ENCODE results near the gene EGFL8. TPM values are rescaled to one million over a fixed set of nuclear protein-coding genes. Genes with fewer than 3 reads are reported as not detected.

Gene EGFL8
- total and polyA plus RNA-seq, 9 of the 15 experiments (the other 6 are each of a cell fraction or from before 2014, with no cell fraction given): 2.2 to 47.4 (median 14.2) TPM

- TF ChIP-seq ATF3 (IDR thresholded peaks at IDR 0.05) (peak; percentile 56; the same call in 1 of the 2 replicates), ATF3 (CRISPR knock-in tag; conservative IDR thresholded peaks at IDR 0.05) (no peak), CLOCK (CRISPR knock-in tag; IDR thresholded peaks at IDR 0.05; ENCODE audit: borderline replicate concordance) (no peak), DEAF1 (CRISPR knock-in tag; IDR thresholded peaks at IDR 0.05) (no peak), MEIS2 (IDR thresholded peaks at IDR 0.05; ENCODE audit: partially characterized antibody) (peak; percentile 59), DACH1 (IDR thresholded peaks at IDR 0.05; ENCODE audit: partially characterized antibody) (no peak), MYC (IDR thresholded peaks at IDR 0.05; ENCODE audit: low read depth, low read length) (no peak), MYC (CRISPR knock-in tag; IDR thresholded peaks at IDR 0.05; ENCODE audit: borderline replicate concordance, low read depth) (no peak), JUND (IDR thresholded peaks at IDR 0.05; ENCODE audit: borderline replicate concordance, low read depth, low read length) (0 out of 2 replicates have a peak, but pooled peaks have one; percentile 14), JUND (tag; IDR thresholded peaks at IDR 0.05; ENCODE audit: borderline replicate concordance, low read depth, low read length) (no peak; the same call in 2 of the 3 replicates), KDM5B (IDR thresholded peaks at IDR 0.05; ENCODE audit: insufficient replicate concordance, low read depth, low read length) (no peak), ZNF184 (CRISPR knock-in tag; IDR thresholded peaks at IDR 0.05) (no peak), HOXB6 (CRISPR knock-in tag; IDR thresholded peaks at IDR 0.05; ENCODE audit: borderline replicate concordance) (no peak), ARHGAP35 (IDR thresholded peaks at IDR 0.05; ENCODE audit: partially characterized antibody) (peak; percentile 49), THAP12 (CRISPR knock-in tag; IDR thresholded peaks at IDR 0.05) (no peak), IRF2 (CRISPR knock-in tag; IDR thresholded peaks at IDR 0.05) (no peak), ZNF232 (CRISPR knock-in tag; IDR thresholded peaks at IDR 0.05) (no peak), ZNF263 (CRISPR knock-in tag; IDR thresholded peaks at IDR 0.05; ENCODE audit: borderline replicate concordance) (peak; percentile 82), RBM17 (IDR thresholded peaks at IDR 0.05; ENCODE audit: borderline replicate concordance, low read depth, low read length) (no peak), ZC3H11A (IDR thresholded peaks at IDR 0.05; ENCODE audit: low read depth, low read length) (no peak), EHMT2 (IDR thresholded peaks at IDR 0.05) (no peak), HIVEP1 (CRISPR knock-in tag; IDR thresholded peaks at IDR 0.05) (no peak), ZNF23 (CRISPR knock-in tag; IDR thresholded peaks at IDR 0.05) (no peak)
These were observed 37.5 kb upstream of the EGFL8 start (continued) for GRCh38 chr6:32126880-32127279.

Data from K562 (cell line).